Measurements from ENCODE around the gene SLC25A21. TPM values are rescaled to one million over a fixed set of nuclear protein-coding genes. Genes with fewer than 3 reads are reported as not detected.

Gene SLC25A21
- polyA plus RNA-seq, 2 of the 4 experiments (the other 2 are of a cell fraction): 0.68 to 1.4 TPM

GRCh38 chr14:36647824-36648753 lies 524.3 kb downstream of the SLC25A21 start:
- WGBS (ENCODE audit: missing lambda C conversion rate): 27% methylated on average over 50 of the region's 62 CpGs
- Histone ChIP-seq H3K27ac (peak overlapping the region; percentile 60 to 81), H3K4me3 (peak overlapping the region; percentile 51), H3K9me3 (no peaks in the 10 kb centered on the region), H3K4me2 (peak overlapping the region; percentile 89), H3K4me1 (peaks cover 5% of the 10 kb centered on the region; the same call in 2 of the 3 replicates)
- DNase-seq (ENCODE audit: low read depth in 1 of 2, low spot score in 1 of 2): peak; percentile 47 to 69
- no peak for FAIRE-seq
- peak; percentile 95 to 98 for ATAC-seq
- CTCF ChIA-PET: interaction anchor here (0.6 to 10.8 kb wide), 46 partner anchors 8 to 584 kb away, joined by 3 to 130 read pairs (median 4); partner anchors contain the start of gene PAX9
- POLR2A ChIA-PET: interaction anchor here (2.2 kb wide), 1 partner anchor 294 kb away, joined by 5 read pairs; no protein-coding TSS in a partner anchor
- TF ChIP-seq CTCF (IDR thresholded peaks at IDR 0.05) (peak; percentile 73), ZNF302 (CRISPR knock-in tag; IDR thresholded peaks at IDR 0.05) (no peak), HDAC2 (IDR thresholded peaks at IDR 0.05) (no peak), BCL3 (IDR thresholded peaks at IDR 0.05) (no peak), PHF8 (IDR thresholded peaks at IDR 0.05; ENCODE audit: borderline replicate concordance, low read depth) (no peak), KDM5A (IDR thresholded peaks at IDR 0.05) (peak; percentile 58; the same call in 1 of the 2 replicates), SMC3 (IDR thresholded peaks at IDR 0.05) (peak; percentile 85), POLR2AphosphoS2 (conservative IDR thresholded peaks at IDR 0.05; ENCODE audit: low read length) (no peak), FOSL2 (IDR thresholded peaks at IDR 0.05) (no peak), FOSL2 (CRISPR knock-in tag; IDR thresholded peaks at IDR 0.05) (no peak), MAX (IDR thresholded peaks at IDR 0.05) (peak; percentile 79), RAD21 (conservative IDR thresholded peaks at IDR 0.05 in 1 of 2, IDR thresholded peaks at IDR 0.05 in 1 of 2) (peak; percentile 76 to 85), CBX2 (IDR thresholded peaks at IDR 0.05; ENCODE audit: borderline replicate concordance, low read depth) (no peak), USF2 (IDR thresholded peaks at IDR 0.05) (no peak), MAZ (IDR thresholded peaks at IDR 0.05; ENCODE audit: borderline replicate concordance, low read depth, low read length) (no peak), EHF (CRISPR knock-in tag; IDR thresholded peaks at IDR 0.05) (no peak), RARB (CRISPR knock-in tag; IDR thresholded peaks at IDR 0.05) (no peak), MYC (IDR thresholded peaks at IDR 0.05; ENCODE audit: borderline replicate concordance, low read length) (no peak), BHLHE40 (IDR thresholded peaks at IDR 0.05; ENCODE audit: low read depth, low read length) (no peak), TFCP2L1 (CRISPR knock-in tag; IDR thresholded peaks at IDR 0.05) (no peak), RFX5 (IDR thresholded peaks at IDR 0.05) (no peak), NR3C1 (IDR thresholded peaks at IDR 0.05) (no peak), REST (IDR thresholded peaks at IDR 0.05) (peak; percentile 35; the same call in 1 of the 2 replicates), ZC3H11A (IDR thresholded peaks at IDR 0.05) (no peak), ATOH8 (CRISPR knock-in tag; IDR thresholded peaks at IDR 0.05; ENCODE audit: low read depth) (no peak), FOXS1 (CRISPR knock-in tag; IDR thresholded peaks at IDR 0.05) (no peak), E2F6 (IDR thresholded peaks at IDR 0.05; ENCODE audit: borderline replicate concordance, low read depth) (peak; percentile 88), EHMT2 (IDR thresholded peaks at IDR 0.05; ENCODE audit: low read depth) (no peak), CEBPB (IDR thresholded peaks at IDR 0.05) (no peak), EP300 (IDR thresholded peaks at IDR 0.05) (no peak)
